Body of pancreas (tissue), 4 donors: ENCODE measurements around the gene CRYBB1. TPM values are rescaled to one million over a fixed set of nuclear protein-coding genes. Genes with fewer than 3 reads are reported as not detected.

Experiments
- ATAC-seq: fragments of 150-250 bp; one replicate; pipeline ENCODE4 v1.9.1; 2016
- DNase-seq, 4 donors: peaks; one replicate each; pipeline ENCODE4 v3.0.0-alpha.2; 2019
- H3K27ac ChIP-seq, 4 donors: fragments of 200-600 bp; sonication (generic); 1 replicate in 3 of 4; 2 replicates in 1 of 4; pipeline versions ENCODE4 v1.5.1 to v1.6.1; 2016 to 2019; ENCODE audit warnings: mild to moderate bottlenecking in 1 of 4, mixed read lengths in 1 of 4, moderate library complexity in 1 of 4
- H3K27me3 ChIP-seq, 2 donors: fragments of 200-600 bp; sonication (generic); one replicate each; pipeline ENCODE4 v1.6.0; 2016; ENCODE audit warnings: mild to moderate bottlenecking in 1 of 2
- H3K36me3 ChIP-seq, 2 donors: fragments of 200-600 bp; sonication (generic); replicated peaks in 1 of 2; 2 replicates each; pipeline ENCODE4 v1.5.1; 2016; ENCODE audit warnings: low read depth in 2 of 2; ENCODE audit not compliant: insufficient read depth in 1 of 2
- H3K4me1 ChIP-seq: fragments of 200-600 bp; sonication (generic); one replicate; pipeline ENCODE4 v1.6.0; 2016
- H3K4me3 ChIP-seq, 2 donors: fragments of 200-600 bp; sonication (generic); 1 replicate in 1 of 2; 2 replicates in 1 of 2; pipeline ENCODE4 v1.5.1; 2016 to 2019
- H3K9me3 ChIP-seq, 3 donors: fragments of 200-600 bp; sonication (generic); 1 replicate in 2 of 3; 2 replicates in 1 of 3; pipeline ENCODE4 v1.5.1; 2016
- CTCF ChIP-seq, 7 experiments: fragments of 450-650 bp in 4 of 7; fragments of 200-600 bp in 3 of 7; sonication (generic) in 3 of 7; IDR thresholded peaks; one replicate each; pipeline ENCODE4 v1.5.1; 2016 to 2019; ENCODE audit warnings: antibody characterized with exemption in 7 of 7
- POLR2A ChIP-seq, 3 donors: fragments of 450-650 bp; IDR thresholded peaks; one replicate each; pipeline ENCODE4 v1.6.1; 2016; ENCODE audit warnings: antibody characterized with exemption in 3 of 3, mild to moderate bottlenecking in 2 of 3
- WGBS, 2 donors: methylation state at CpG; one replicate each; pipeline ENCODE4 v1.1.5; 2017; 5-methylcytosine and 5-hydroxymethylcytosine counted together
- intact Hi-C: fragments of 100-400 bp; cut with DNase I; formaldehyde crosslinking; loops from one replicate; pipeline ENCODE4 v1.15.1; 2023
- total RNA-seq, 2 donors: library from RNA; depleted of rRNA; stranded (reverse); fragments of >200 nt; gene quantifications; one replicate each; pipeline ENCODE4 v1.1.0, GENCODE V29; 2016

CRYBB1 gene
- total RNA-seq, 2 donors from 2014 or later, result 0.52 TPM; not detected in 1

- intact Hi-C loops, result no loop called here
- peaks cover 72% of the 10 kb centered on the region for H3K4me1 ChIP-seq
- DNase-seq, result peak; percentile 63 to 73 (median 68)
- no peaks in the 10 kb centered on the region for H3K27me3 ChIP-seq
- no peak overlapping the region for H3K4me3 ChIP-seq
- ATAC-seq, result peak; percentile 47
- TF ChIP-seq POLR2A (IDR thresholded peaks at IDR 0.05) (peak in 1 of 3 donors; percentile 4), CTCF (IDR thresholded peaks at IDR 0.05) (no peak)
- WGBS, 2 donors, result 31 to 39% methylated on average over 3 of the region's 3 CpGs
- peak overlapping the region; percentile 80 to 88 (median 86) for H3K27ac ChIP-seq
- no peaks in the 10 kb centered on the region for H3K36me3 ChIP-seq
- no peaks in the 10 kb centered on the region for H3K9me3 ChIP-seq
Observed at GRCh38 chr22:26558248-26558895, 59.5 kb downstream of the CRYBB1 start.

- WGBS, 2 donors, result 15 to 30% methylated on average over 5 of the region's 5 CpGs
- TF ChIP-seq CTCF (IDR thresholded peaks at IDR 0.05) (no peak), POLR2A (IDR thresholded peaks at IDR 0.05) (peak in 2 of 3 donors; percentile 19 to 28)
- Histone ChIP-seq H3K36me3 (no peaks in the 10 kb centered on the region), H3K27me3 (no peaks in the 10 kb centered on the region), H3K4me3 (no peak overlapping the region), H3K27ac (peak overlapping the region; percentile 75 to 88 (median 86)), H3K4me1 (peaks cover 87% of the 10 kb centered on the region), H3K9me3 (no peaks in the 10 kb centered on the region)
- peak; percentile 78 for ATAC-seq
- intact Hi-C loops, result no loop called here
- peak; percentile 91 to 97 (median 96) for DNase-seq
Observed at GRCh38 chr22:26556904-26557303, 60.9 kb downstream of the CRYBB1 start.

- H3K4me1 ChIP-seq, result peaks cover 96% of the 10 kb centered on the region
- no peak for ATAC-seq
Observed at GRCh38 chr22:26555478-26555877, 62.3 kb downstream of the CRYBB1 start.

GRCh38 chr22:26554956-26555355 lies 62.9 kb downstream of the CRYBB1 start:
- Histone ChIP-seq H3K27me3 (no peaks in the 10 kb centered on the region), H3K36me3 (no peaks in the 10 kb centered on the region), H3K9me3 (no peaks in the 10 kb centered on the region), H3K4me3 (no peak overlapping the region), H3K4me1 (peaks cover 96% of the 10 kb centered on the region), H3K27ac (peak overlapping the region; percentile 75 to 87 (median 85))
- DNase-seq, result no peak
- intact Hi-C loops, result no loop called here
- TF ChIP-seq CTCF (IDR thresholded peaks at IDR 0.05) (no peak), POLR2A (IDR thresholded peaks at IDR 0.05) (no peak)
- no peak for ATAC-seq
- 42 to 43% methylated on average over 6 of the region's 6 CpGs for WGBS, 2 donors

More at GRCh38 chr22:26555478-26555877, 62.3 kb downstream of the CRYBB1 start:
- no peaks in the 10 kb centered on the region for H3K36me3 ChIP-seq
- 26 to 45% methylated on average over 5 to 11 of the region's 11 CpGs for WGBS, 2 donors
- DNase-seq, result peak in 2 of 4 donors; percentile 44 to 45
- H3K4me3 ChIP-seq, result no peak overlapping the region
- no peaks in the 10 kb centered on the region for H3K27me3 ChIP-seq
- TF ChIP-seq CTCF (IDR thresholded peaks at IDR 0.05), result no peak
- no peak for TF ChIP-seq POLR2A (IDR thresholded peaks at IDR 0.05)
- no peaks in the 10 kb centered on the region for H3K9me3 ChIP-seq
- intact Hi-C loops, result no loop called here
- peak overlapping the region; percentile 75 to 87 (median 85) for H3K27ac ChIP-seq
